K562 (cell line): Measurements from ENCODE around the gene CCDC71L. TPM values are rescaled to one million over a fixed set of nuclear protein-coding genes. Genes with fewer than 3 reads are reported as not detected.

Experiments
- AFF4 ChIP-seq: sonication (generic); formaldehyde crosslinking; IDR thresholded peaks from 2 replicates; pipeline ENCODE4 v1.8.0; 2023; ENCODE audit warnings: mild to moderate bottlenecking, missing genetic modification reagents
- CEBPB ChIP-seq: fragments of 450-650 bp; IDR thresholded peaks from 2 replicates; pipeline ENCODE4 v1.6.1; 2016; ENCODE audit warnings: missing genetic modification characterization, missing compliant biosample characterization
- ESRRB ChIP-seq: fragments of 250-450 bp; sonication (Bioruptor Pico); IDR thresholded peaks from 2 replicates; pipeline ENCODE4 v1.5.0; 2020; ENCODE audit warnings: mild to moderate bottlenecking, moderate library complexity, borderline replicate concordance
- ETS1 ChIP-seq: conservative IDR thresholded peaks from 2 replicates; pipeline ENCODE4 v1.6.1; 2011; ENCODE audit warnings: low read depth, mild to moderate bottlenecking, low read length; ENCODE audit not compliant: control insufficient read depth
- ETV1 ChIP-seq: fragments of 450-650 bp; conservative IDR thresholded peaks from 2 replicates; pipeline ENCODE4 v1.6.1; 2016; ENCODE audit warnings: missing genetic modification characterization, control low read depth, low read depth, missing compliant biosample characterization
- GTF2F1 ChIP-seq: IDR thresholded peaks from 2 replicates; pipeline ENCODE4 v1.6.1; 2011; ENCODE audit warnings: low read depth, low read length, improper control_type of control experiment
- HDAC6 ChIP-seq: IDR thresholded peaks from 2 replicates; pipeline ENCODE4 v1.6.1; 2012; ENCODE audit warnings: low read depth, mild to moderate bottlenecking, control low read depth, inconsistent platforms, low read length, moderate library complexity
- IRF9 ChIP-seq: fragments of 450-650 bp; IDR thresholded peaks from 2 replicates; pipeline ENCODE4 v1.6.1; 2016; ENCODE audit warnings: missing biosample characterization, missing genetic modification characterization
- MYBL2 ChIP-seq, 2 experiments: fragments of 450-650 bp in 1 of 2; sonication (generic) in 1 of 2; formaldehyde crosslinking in 1 of 2; IDR thresholded peaks; 2 replicates each; pipeline versions ENCODE4 v1.6.1 to v1.8.1; 2017 to 2022; ENCODE audit warnings: borderline replicate concordance in 1 of 2, inconsistent platforms in 1 of 2, low read depth in 1 of 2, mild to moderate bottlenecking in 1 of 2, missing genetic modification reagents in 1 of 2, moderate library complexity in 1 of 2
- NFATC3 ChIP-seq: fragments of 450-650 bp; IDR thresholded peaks from 2 replicates; pipeline ENCODE4 v1.6.1; 2017; ENCODE audit warnings: mild to moderate bottlenecking
- POLR2H ChIP-seq: IDR thresholded peaks from 2 replicates; pipeline ENCODE4 v1.6.1; 2016; ENCODE audit warnings: missing genetic modification characterization, low read depth, mild to moderate bottlenecking, control low read depth, missing compliant biosample characterization, moderate library complexity
- PURB ChIP-seq: sonication (generic); formaldehyde crosslinking; IDR thresholded peaks from 2 replicates; pipeline ENCODE4 v1.9.0; 2021; ENCODE audit warnings: low read depth, mild to moderate bottlenecking, missing genetic modification reagents
- RBM39 ChIP-seq: fragments of 200-400 bp; formaldehyde crosslinking; optimal IDR thresholded peaks from 2 replicates; pipeline ENCODE3; 2018; ENCODE audit warnings: low read depth, low read length
- RFX1 ChIP-seq: fragments of 450-650 bp; IDR thresholded peaks from 2 replicates; pipeline ENCODE4 v1.6.1; 2016; ENCODE audit warnings: mild to moderate bottlenecking, moderate library complexity
- SRSF3 ChIP-seq: fragments of 200-400 bp; formaldehyde crosslinking; IDR thresholded peaks from 2 replicates; pipeline ENCODE4 v1.6.1; 2016; ENCODE audit warnings: mild to moderate bottlenecking, low read length, moderate library complexity; ENCODE audit not compliant: insufficient read depth
- TSHZ1 ChIP-seq: fragments of 250-450 bp; sonication (Bioruptor Pico); IDR thresholded peaks from 2 replicates; pipeline ENCODE4 v1.4.0; 2020; ENCODE audit warnings: mild to moderate bottlenecking, moderate library complexity
- ZNF134 ChIP-seq: fragments of 250-450 bp; sonication (Bioruptor Pico); conservative IDR thresholded peaks from 2 replicates; pipeline ENCODE4 v1.4.0; 2020
- polyA plus RNA-seq, 8 experiments: library from polyadenylated mRNA; depleted of rRNA in 4 of 8; stranded (reverse) in 5 of 8; unstranded in 3 of 8; fragments of >200 nt; fragmentation: Nextera tagmentation in 2 of 8; fragmentation: Illumina TruSeq in 1 of 8; extraction: Ambion mirVana in 2 of 8; extraction: Trizol in 1 of 8; gene quantifications; 2 replicates each; pipeline versions ENCODE4 v1.2.1 to v1.2.3, GENCODE V29; 2011 to 2014; ENCODE audit warnings: inconsistent platforms in 1 of 8, missing spikeins in 1 of 8
- total RNA-seq, 7 experiments: library from RNA; depleted of rRNA in 6 of 7; stranded (reverse); fragments of >200 nt in 6 of 7; fragmentation: Illumina TruSeq in 2 of 7; extraction: Trizol in 2 of 7; gene quantifications; 2 replicates each; pipeline versions ENCODE4 v1.2.1 to v1.2.3, GENCODE V29; 2011 to 2021; ENCODE audit warnings: low replicate concordance in 1 of 7

Gene CCDC71L
- total and polyA plus RNA-seq, 9 of the 15 experiments (the other 6 are each of a cell fraction or from before 2014, with no cell fraction given), result 5.7 to 108 (median 25.4) TPM

GRCh38 chr7:106639476-106640334, 21.3 kb downstream of the CCDC71L start (continued):
- TF ChIP-seq HDAC6 (no peak), AFF4 (no peak), RBM39 (no peak), RFX1 (no peak), PURB (no peak), CEBPB (tag) (no peak), TSHZ1 (peak; percentile 84), SRSF3 (no peak), ESRRB (CRISPR knock-in tag) (no peak), ETV1 (tag) (0 out of 2 replicates have a peak, but pooled peaks have one; percentile 14), ETS1 (no peak), POLR2H (no peak), NFATC3 (no peak), IRF9 (tag) (no peak), ZNF134 (CRISPR knock-in tag) (no peak), GTF2F1 (no peak), MYBL2 (IDR thresholded peaks at IDR 0.05; ENCODE audit: low read depth) (no peak), MYBL2 (CRISPR knock-in tag; IDR thresholded peaks at IDR 0.05; ENCODE audit: borderline replicate concordance) (no peak)
